Measurements from ENCODE around the gene TNFAIP2. TPM values are rescaled to one million over a fixed set of nuclear protein-coding genes. Genes with fewer than 3 reads are reported as not detected.

The TNFAIP2 gene
- total and polyA plus RNA-seq, 9 of the 15 experiments (the other 6 are each of a cell fraction or from before 2014, with no cell fraction given), result 22.6 to 68.6 (median 44.6) TPM

DNA sequence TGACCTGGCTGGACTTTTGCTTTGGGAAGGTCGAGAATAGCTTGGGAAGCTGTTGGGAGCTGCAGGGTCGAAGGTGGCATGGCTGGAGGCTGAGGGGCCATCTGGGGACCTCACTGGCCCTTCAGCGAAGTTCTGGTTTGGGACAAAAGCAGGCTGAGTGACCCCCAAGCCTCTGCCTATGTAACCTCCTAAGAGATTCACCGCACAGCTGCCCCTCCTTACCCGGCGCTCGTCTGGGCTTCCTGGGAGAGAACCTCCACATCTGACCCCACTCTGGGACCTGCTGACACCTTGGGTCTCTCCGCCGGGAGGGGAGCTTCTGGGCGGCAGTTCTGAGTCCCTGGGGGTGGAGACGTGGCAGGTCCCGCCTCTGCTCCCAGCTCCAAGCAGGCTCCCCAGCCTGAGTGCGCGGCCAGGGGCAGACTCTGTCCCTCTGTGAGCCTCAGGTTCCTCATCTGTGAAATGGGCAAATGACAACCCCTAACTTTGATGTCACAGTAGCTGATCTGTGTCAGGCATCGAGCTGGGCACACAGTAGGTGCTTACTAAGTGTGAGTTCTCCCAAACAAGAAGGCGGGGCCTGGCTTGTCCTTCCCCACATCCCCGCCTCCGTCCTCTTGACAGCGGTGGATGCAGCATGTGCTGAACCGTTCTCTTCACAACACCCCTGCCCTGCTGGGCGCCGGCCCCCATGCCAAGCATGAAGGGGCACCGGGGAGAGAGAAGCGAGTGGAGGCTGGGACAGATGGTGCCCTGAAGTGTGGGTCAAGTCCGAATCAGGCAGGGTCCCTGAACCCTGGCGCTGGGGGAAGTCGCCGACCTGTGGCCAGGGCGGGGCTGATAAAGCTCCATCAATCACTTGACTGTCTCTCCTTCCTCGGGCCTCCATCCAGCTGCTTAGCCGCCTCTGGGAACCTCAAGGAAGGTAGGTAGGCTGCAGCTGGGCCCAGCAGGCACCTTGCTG is 25.0 kb upstream of the TNFAIP2 start:
- Histone ChIP-seq H3K4me2 (ENCODE audit: insufficient read depth, low read length) (peak overlapping the region; percentile 85), H3K9me1 (ENCODE audit: control insufficient read depth, insufficient read depth, low read length) (no peaks in the 10 kb centered on the region), H3K4me1 (replicated peaks in 1 of 2; ENCODE audit: control insufficient read depth in 2 of 2, insufficient read depth in 2 of 2, low read length in 2 of 2) (peaks cover 26 to 83% of the 10 kb centered on the region in 2 experiments), H3K27ac (ENCODE audit: extremely low read depth, low read depth, low read length) (peak overlapping the region; percentile 84; the same call in 2 of the 3 replicates), H3K9ac (ENCODE audit: insufficient read depth in 1 of 2, low read depth in 2 of 2, low read length in 2 of 2) (peak overlapping the region; percentile 62 to 91), H2AFZ (ENCODE audit: low read depth, low read length) (peak overlapping the region; percentile 94), H3K36me3 (ENCODE audit: control insufficient read depth, insufficient read depth, low read length) (peaks cover 6% of the 10 kb centered on the region; the same call in 1 of the 3 replicates), H3K27me3 (ENCODE audit: control insufficient read depth in 2 of 2, insufficient read depth in 2 of 2, low read length in 2 of 2) (no peaks in the 10 kb centered on the region), H3K79me2 (ENCODE audit: control insufficient read depth, insufficient read depth, low read length) (peaks cover 11% of the 10 kb centered on the region; the same call in 2 of the 3 replicates), H4K20me1 (replicated peaks; ENCODE audit: control insufficient read depth, insufficient read depth, low read length) (no peaks in the 10 kb centered on the region), H3K9me3 (replicated peaks; ENCODE audit: control insufficient read depth, insufficient read depth, low read depth, low read length) (no peaks in the 10 kb centered on the region), H3K4me3 (peak overlapping the region; percentile 29)
- in situ Hi-C loops (cut with MboI), result no loop called here
- FAIRE-seq (peak; percentile 74), ATAC-seq (peak; percentile 76), DNase-seq (ENCODE audit: extremely low read depth in 1 of 4, low spot score in 3 of 4) (peak; percentile 50 to 80 (median 54))
- WGBS (ENCODE audit: insufficient coverage, low coverage, missing lambda C conversion rate), result 23% methylated on average over 25 of the region's 31 CpGs
- ChIA-PET CTCF (ENCODE audit: low intra/inter-chr PET ratio) (no interaction called here), POLR2A (interaction anchor here (0.5 to 2.0 kb wide), 2 partner anchors 11 to 429 kb away, joined by 3 to 7 read pairs; no protein-coding TSS in a partner anchor)
- no TSS peak for BruUV-seq (replicated peaks)
- intact Hi-C loops (cut with micrococcal nuclease), result no loop called here
- TF ChIP-seq ZNF764 (CRISPR knock-in tag; IDR thresholded peaks at IDR 0.05; ENCODE audit: low read depth), result no peak
- TF ChIP-seq, protein P1, sequence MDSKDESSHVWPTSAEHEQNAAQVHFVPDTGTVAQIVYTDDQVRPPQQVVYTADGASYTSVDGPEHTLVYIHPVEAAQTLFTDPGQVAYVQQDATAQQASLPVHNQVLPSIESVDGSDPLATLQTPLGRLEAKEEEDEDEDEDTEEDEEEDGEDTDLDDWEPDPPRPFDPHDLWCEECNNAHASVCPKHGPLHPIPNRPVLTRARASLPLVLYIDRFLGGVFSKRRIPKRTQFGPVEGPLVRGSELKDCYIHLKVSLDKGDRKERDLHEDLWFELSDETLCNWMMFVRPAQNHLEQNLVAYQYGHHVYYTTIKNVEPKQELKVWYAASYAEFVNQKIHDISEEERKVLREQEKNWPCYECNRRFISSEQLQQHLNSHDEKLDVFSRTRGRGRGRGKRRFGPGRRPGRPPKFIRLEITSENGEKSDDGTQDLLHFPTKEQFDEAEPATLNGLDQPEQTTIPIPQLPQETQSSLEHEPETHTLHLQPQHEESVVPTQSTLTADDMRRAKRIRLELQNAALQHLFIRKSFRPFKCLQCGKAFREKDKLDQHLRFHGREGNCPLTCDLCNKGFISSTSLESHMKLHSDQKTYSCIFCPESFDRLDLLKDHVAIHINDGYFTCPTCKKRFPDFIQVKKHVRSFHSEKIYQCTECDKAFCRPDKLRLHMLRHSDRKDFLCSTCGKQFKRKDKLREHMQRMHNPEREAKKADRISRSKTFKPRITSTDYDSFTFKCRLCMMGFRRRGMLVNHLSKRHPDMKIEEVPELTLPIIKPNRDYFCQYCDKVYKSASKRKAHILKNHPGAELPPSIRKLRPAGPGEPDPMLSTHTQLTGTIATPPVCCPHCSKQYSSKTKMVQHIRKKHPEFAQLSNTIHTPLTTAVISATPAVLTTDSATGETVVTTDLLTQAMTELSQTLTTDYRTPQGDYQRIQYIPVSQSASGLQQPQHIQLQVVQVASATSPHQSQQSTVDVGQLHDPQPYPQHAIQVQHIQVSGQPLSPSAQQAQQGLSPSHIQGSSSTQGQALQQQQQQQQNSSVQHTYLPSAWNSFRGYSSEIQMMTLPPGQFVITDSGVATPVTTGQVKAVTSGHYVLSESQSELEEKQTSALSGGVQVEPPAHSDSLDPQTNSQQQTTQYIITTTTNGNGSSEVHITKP (IDR thresholded peaks at IDR 0.05; ENCODE audit: partially characterized antibody), result peak; percentile 95
- no peak for TF ChIP-seq FOXK2 (conservative IDR thresholded peaks at IDR 0.05 in 1 of 2, IDR thresholded peaks at IDR 0.05 in 1 of 2; ENCODE audit: low read depth in 2 of 2)
- TF ChIP-seq BCL6 (CRISPR knock-in tag; IDR thresholded peaks at IDR 0.05), result no peak
- no peak for TF ChIP-seq HDAC8 (tag; IDR thresholded peaks at IDR 0.05)
- TF ChIP-seq HLTF (IDR thresholded peaks at IDR 0.05), result no peak
- TF ChIP-seq STAT5A (IDR thresholded peaks at IDR 0.05; ENCODE audit: borderline replicate concordance, low read length), result no peak
- no peak for TF ChIP-seq SPI1 (IDR thresholded peaks at IDR 0.05; ENCODE audit: borderline replicate concordance, low read depth, low read length)
- TF ChIP-seq RBBP5 (IDR thresholded peaks at IDR 0.05; ENCODE audit: borderline replicate concordance, insufficient read depth, low read length, poor library complexity, severe bottlenecking), result no peak
- TF ChIP-seq CREB1 (IDR thresholded peaks at IDR 0.05), result no peak
- TF ChIP-seq CREB1 (CRISPR knock-in tag; IDR thresholded peaks at IDR 0.05), result no peak
- TF ChIP-seq SP1 (CRISPR knock-in tag; IDR thresholded peaks at IDR 0.05), result no peak
- TF ChIP-seq TAF1 (IDR thresholded peaks at IDR 0.05; ENCODE audit: control insufficient read depth, extremely low read depth, insufficient read depth, low read length, severe bottlenecking), result no peak
- TF ChIP-seq RAD51 (IDR thresholded peaks at IDR 0.05; ENCODE audit: borderline replicate concordance, low read depth), result no peak
- no peak for TF ChIP-seq ARNT (IDR thresholded peaks at IDR 0.05)
- no peak for TF ChIP-seq ZNF76 (CRISPR knock-in tag; IDR thresholded peaks at IDR 0.05; ENCODE audit: borderline replicate concordance)

Data from K562 (cell line).